GM10248 (cell line): Measurements from ENCODE around the gene GPR25.

Experiments used
- CTCF ChIA-PET: fragments of 300-600 bp; sonication (Branson Sonifier 250); formaldehyde crosslinking; extraction: SDS; loops from one replicate; lab custom pipeline; 2021; ENCODE audit warnings: antibody characterized with exemption; lab: Yijun Ruan, JAX
- POLR2A ChIA-PET: fragments of 350-650 bp; sonication (Branson Sonifier 250); formaldehyde crosslinking; extraction: SDS; loops from one replicate; lab custom pipeline; 2020; ENCODE audit warnings: antibody characterized with exemption; lab: Yijun Ruan, JAX
- DNase-seq: peaks from one replicate; pipeline ENCODE4 v3.0.0; 2012; ENCODE audit errors: extremely low spot score
- TF ChIP-seq, protein P1 (sequence below): IDR thresholded peaks from 2 replicates; pipeline ENCODE4 v1.5.1; 2012; ENCODE audit warnings: mild to moderate bottlenecking, low read depth; ENCODE audit errors: extremely low read depth, missing control alignments, control extremely low read depth

Gene GPR25

GRCh38 chr1:200867018-200867811 is 5.6 kb upstream of the GPR25 start:
- ChIA-PET CTCF (interaction anchor here (0.6 to 3.9 kb wide), 9 partner anchors 9 to 175 kb away, joined by 3 to 15 read pairs (median 6); no protein-coding TSS in a partner anchor), POLR2A (interaction anchor here (1.0 kb wide), 1 partner anchor 29 kb away, joined by 3 read pairs; no protein-coding TSS in a partner anchor)
- DNase-seq = no peak
- TF ChIP-seq, protein P1, sequence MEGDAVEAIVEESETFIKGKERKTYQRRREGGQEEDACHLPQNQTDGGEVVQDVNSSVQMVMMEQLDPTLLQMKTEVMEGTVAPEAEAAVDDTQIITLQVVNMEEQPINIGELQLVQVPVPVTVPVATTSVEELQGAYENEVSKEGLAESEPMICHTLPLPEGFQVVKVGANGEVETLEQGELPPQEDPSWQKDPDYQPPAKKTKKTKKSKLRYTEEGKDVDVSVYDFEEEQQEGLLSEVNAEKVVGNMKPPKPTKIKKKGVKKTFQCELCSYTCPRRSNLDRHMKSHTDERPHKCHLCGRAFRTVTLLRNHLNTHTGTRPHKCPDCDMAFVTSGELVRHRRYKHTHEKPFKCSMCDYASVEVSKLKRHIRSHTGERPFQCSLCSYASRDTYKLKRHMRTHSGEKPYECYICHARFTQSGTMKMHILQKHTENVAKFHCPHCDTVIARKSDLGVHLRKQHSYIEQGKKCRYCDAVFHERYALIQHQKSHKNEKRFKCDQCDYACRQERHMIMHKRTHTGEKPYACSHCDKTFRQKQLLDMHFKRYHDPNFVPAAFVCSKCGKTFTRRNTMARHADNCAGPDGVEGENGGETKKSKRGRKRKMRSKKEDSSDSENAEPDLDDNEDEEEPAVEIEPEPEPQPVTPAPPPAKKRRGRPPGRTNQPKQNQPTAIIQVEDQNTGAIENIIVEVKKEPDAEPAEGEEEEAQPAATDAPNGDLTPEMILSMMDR = no peak

DNA sequence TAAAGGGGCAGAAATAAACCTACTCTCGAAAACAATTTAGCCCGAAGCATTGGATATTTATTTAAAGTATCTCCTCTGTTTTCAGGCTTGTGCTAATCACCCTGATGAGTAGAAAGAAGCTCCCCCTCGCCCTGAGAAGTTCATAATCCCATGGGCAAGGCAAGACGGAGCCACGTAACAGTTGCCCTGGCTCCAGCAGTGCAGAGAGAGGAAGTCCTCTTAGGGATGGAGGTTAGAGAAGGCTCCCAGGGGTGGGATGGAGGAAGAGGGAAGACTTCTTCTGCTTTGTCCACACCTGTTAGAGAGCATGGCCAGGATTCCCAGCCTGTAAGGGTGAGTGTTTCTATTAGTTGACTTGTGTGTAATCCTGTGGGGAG is 3.4 kb upstream of the GPR25 start:
- no peak for DNase-seq
- TF ChIP-seq, protein P1 = no peak
- ChIA-PET CTCF (interaction anchor here (1.6 to 1.7 kb wide), 2 partner anchors 10 to 30 kb away, joined by 3 to 4 read pairs; no protein-coding TSS in a partner anchor), POLR2A (no interaction called here)

DNA sequence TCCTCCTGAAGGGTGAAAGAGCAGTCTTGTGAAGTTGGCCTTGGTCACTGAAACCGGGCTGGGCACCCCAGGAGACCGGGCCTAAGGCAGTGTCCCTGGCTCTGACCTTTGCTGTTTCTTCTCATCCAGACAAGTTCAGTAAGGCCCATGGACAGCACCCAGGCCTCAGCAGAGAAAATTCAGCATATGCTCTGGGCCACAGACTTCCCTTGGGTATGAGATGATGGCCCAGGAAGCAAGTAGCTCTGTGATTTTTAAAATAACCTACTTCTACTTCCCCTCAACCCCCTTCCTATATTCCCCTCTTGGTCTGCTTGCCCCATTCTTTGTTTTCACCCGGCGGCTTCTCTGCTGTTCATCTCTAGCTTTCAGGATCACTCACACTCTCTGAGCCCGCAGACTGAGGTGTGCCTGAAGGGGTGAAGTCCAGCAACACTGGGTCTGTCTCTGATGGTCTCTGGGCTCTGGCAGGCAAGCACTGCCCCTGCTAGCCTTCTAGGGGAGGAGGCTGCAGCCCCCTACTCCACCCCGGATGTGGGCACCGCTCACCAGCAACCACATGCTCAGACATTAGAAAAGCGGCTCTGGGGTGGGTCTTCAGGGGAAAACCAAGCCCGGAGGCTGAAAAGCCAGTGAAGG is 2.9 kb upstream of the GPR25 start:
- DNase-seq = peak; percentile 69
- TF ChIP-seq, protein P1 = no peak
- CTCF ChIA-PET = interaction anchor here (1.4 to 1.7 kb wide), 4 partner anchors 10 to 153 kb away, joined by 3 to 4 read pairs (median 4); no protein-coding TSS in a partner anchor
- POLR2A ChIA-PET = no interaction called here

DNA sequence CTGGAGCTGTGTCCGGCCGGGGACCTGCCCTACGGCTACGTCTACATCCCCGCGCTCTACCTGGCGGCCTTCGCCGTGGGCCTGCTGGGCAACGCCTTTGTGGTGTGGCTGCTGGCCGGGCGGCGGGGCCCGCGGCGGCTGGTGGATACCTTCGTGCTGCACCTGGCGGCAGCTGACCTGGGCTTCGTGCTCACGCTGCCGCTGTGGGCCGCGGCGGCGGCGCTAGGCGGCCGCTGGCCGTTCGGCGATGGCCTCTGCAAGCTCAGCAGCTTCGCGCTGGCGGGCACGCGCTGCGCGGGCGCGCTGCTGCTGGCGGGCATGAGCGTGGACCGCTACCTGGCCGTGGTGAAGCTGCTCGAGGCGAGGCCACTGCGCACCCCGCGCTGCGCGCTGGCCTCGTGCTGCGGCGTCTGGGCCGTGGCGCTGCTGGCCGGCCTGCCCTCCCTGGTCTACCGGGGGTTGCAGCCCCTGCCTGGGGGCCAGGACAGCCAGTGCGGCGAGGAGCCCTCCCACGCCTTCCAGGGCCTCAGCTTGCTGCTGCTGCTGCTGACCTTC is 412 bp downstream of the GPR25 start:
- POLR2A ChIA-PET = no interaction called here
- no peak for DNase-seq
- TF ChIP-seq, protein P1 = no peak
- CTCF ChIA-PET = interaction anchor here (1.5 kb wide), 1 partner anchor 18 kb away, joined by 8 read pairs; no protein-coding TSS in a partner anchor

DNA sequence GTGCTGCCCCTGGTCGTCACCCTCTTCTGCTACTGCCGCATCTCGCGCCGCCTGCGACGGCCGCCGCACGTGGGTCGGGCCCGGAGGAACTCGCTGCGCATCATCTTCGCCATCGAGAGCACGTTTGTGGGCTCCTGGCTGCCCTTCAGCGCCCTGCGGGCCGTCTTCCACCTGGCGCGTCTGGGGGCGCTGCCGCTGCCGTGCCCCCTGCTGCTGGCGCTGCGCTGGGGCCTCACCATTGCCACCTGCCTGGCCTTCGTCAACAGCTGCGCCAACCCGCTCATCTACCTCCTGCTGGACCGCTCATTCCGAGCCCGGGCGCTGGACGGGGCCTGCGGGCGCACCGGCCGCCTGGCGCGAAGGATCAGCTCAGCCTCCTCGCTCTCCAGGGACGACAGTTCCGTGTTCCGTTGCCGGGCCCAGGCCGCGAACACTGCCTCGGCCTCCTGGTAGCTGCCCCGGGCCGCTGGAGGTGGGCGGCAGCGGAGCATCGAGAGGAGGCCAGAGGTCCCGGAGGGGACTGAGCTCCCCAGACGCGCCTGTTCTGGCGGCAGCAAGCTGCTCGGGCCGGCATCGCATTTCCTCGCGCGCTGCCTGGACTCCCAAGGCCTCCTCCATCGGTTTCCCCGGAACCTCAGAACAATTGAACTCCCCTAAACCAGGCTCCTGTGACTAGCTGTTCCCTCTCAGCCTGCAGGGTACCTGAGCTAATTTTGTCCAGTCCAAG is 1.1 kb downstream of the GPR25 start:
- ChIA-PET POLR2A (no interaction called here), CTCF (interaction anchor here (0.8 to 1.5 kb wide), 3 partner anchors 14 to 34 kb away, joined by 3 to 8 read pairs (median 3); no protein-coding TSS in a partner anchor)
- TF ChIP-seq, protein P1 = no peak
- DNase-seq = peak; percentile 13
